ENCODE results near the gene ARHGDIA.
A peak's percentile ranks its signal among the peaks of the same experiment; 100 is the strongest.

- TF ChIP-seq CTCF (IDR thresholded peaks at IDR 0.05; ENCODE audit: low read length) (peak; percentile 11; the same call in 1 of the 2 replicates), EZH2phosphoT487 (IDR thresholded peaks at IDR 0.05; ENCODE audit: low read length) (no peak), EZH2 (optimal IDR thresholded peaks at IDR 0.05; ENCODE audit: low read depth, low read length) (no peak)
Measured at GRCh38 chr17:81863833-81864768, 7.0 kb downstream of the ARHGDIA start.

All from MM.1S (cell line).